ENCODE measurements around the gene UBE2V1. TPM values are rescaled to one million over a fixed set of nuclear protein-coding genes. Genes with fewer than 3 reads are reported as not detected.

UBE2V1 gene
- total RNA-seq, 2 experiments from 2014 or later: 57.3 to 143 TPM

DNA sequence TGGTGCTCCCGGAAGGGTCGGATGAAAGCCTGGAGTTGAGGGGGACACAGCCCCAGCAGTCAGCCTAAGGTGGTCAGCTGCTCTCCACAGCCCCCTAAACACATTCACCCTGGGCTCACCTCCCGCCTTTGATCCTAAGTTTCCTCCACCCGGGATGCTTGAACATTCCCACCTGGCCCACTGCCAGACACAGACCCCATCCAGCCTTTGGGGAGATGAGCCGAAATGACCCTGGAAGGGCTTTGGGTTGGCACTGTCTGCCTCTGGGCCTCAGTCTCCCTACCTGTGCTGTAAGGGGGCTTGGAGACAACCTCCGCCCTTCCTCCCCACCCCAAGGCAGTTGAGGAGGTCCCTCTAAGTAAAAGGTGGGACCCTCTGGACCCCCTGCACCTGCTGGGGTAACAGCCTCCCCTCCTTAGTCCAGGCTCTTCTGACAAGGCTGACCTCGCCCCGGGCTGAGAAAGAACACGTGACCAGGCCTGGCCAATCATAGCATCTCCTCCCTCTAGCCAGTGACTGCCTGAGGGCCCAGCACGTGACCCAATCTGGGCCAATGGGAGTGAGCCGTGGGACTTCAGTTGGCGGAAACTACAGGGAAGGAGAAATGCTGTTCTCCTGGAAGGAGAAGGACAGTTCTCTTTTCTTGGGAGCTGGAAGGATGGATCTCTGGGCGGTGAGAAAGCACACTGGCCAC lies 16.9 kb upstream of the UBE2V1 start:
- no peak overlapping the region for H3K4me2 ChIP-seq (ENCODE audit: low read length)
- H3K36me3 ChIP-seq (ENCODE audit: insufficient read depth, low read length): peaks cover 28% of the 10 kb centered on the region
- no peaks in the 10 kb centered on the region for H4K20me1 ChIP-seq (ENCODE audit: insufficient read depth, low read length)
- no peak overlapping the region for H3K4me3 ChIP-seq (ENCODE audit: low read depth, low read length, poor library complexity, severe bottlenecking)
- no peak for DNase-seq (ENCODE audit: low spot score)
- TF ChIP-seq, protein P1, sequence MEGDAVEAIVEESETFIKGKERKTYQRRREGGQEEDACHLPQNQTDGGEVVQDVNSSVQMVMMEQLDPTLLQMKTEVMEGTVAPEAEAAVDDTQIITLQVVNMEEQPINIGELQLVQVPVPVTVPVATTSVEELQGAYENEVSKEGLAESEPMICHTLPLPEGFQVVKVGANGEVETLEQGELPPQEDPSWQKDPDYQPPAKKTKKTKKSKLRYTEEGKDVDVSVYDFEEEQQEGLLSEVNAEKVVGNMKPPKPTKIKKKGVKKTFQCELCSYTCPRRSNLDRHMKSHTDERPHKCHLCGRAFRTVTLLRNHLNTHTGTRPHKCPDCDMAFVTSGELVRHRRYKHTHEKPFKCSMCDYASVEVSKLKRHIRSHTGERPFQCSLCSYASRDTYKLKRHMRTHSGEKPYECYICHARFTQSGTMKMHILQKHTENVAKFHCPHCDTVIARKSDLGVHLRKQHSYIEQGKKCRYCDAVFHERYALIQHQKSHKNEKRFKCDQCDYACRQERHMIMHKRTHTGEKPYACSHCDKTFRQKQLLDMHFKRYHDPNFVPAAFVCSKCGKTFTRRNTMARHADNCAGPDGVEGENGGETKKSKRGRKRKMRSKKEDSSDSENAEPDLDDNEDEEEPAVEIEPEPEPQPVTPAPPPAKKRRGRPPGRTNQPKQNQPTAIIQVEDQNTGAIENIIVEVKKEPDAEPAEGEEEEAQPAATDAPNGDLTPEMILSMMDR (conservative IDR thresholded peaks at IDR 0.05; ENCODE audit: low read length): no peak
- no peak for TF ChIP-seq EZH2phosphoT487 (IDR thresholded peaks at IDR 0.05; ENCODE audit: borderline replicate concordance, low read depth, low read length)
- ChIA-PET CTCF (ENCODE audit: unreplicated experiment) (no interaction called here), POLR2A (no interaction called here)
- no peak overlapping the region for H2AFZ ChIP-seq (ENCODE audit: low read length)
- no peak overlapping the region for H3K27ac ChIP-seq (ENCODE audit: low read depth, low read length, poor library complexity, severe bottlenecking)
- no peaks in the 10 kb centered on the region for H3K4me1 ChIP-seq (ENCODE audit: insufficient read depth, low read length, poor library complexity, severe bottlenecking)
- BruUV-seq (replicated peaks): no TSS peak
- no peaks in the 10 kb centered on the region for H3K9me3 ChIP-seq (ENCODE audit: low read length)
- no peaks in the 10 kb centered on the region for H3K79me2 ChIP-seq (ENCODE audit: insufficient read depth, low read depth, low read length)
- H3K9me2 ChIP-seq (ENCODE audit: insufficient read depth, low read length): no peaks in the 10 kb centered on the region
- intact Hi-C loops (cut with micrococcal nuclease; ENCODE audit: unreplicated experiment): no loop called here

GRCh38 chr20:50128520-50128905 lies 15.6 kb upstream of the UBE2V1 start:
- Histone ChIP-seq H3K36me3 (ENCODE audit: insufficient read depth, low read length) (peaks cover 30% of the 10 kb centered on the region), H3K27ac (ENCODE audit: low read depth, low read length, poor library complexity, severe bottlenecking) (no peak overlapping the region), H3K4me3 (ENCODE audit: low read depth, low read length, poor library complexity, severe bottlenecking) (no peak overlapping the region), H3K9me3 (ENCODE audit: low read length) (no peaks in the 10 kb centered on the region), H4K20me1 (ENCODE audit: insufficient read depth, low read length) (no peaks in the 10 kb centered on the region), H2AFZ (ENCODE audit: low read length) (no peak overlapping the region), H3K4me2 (ENCODE audit: low read length) (no peak overlapping the region), H3K9me2 (ENCODE audit: insufficient read depth, low read length) (no peaks in the 10 kb centered on the region), H3K4me1 (ENCODE audit: insufficient read depth, low read length, poor library complexity, severe bottlenecking) (no peaks in the 10 kb centered on the region), H3K79me2 (ENCODE audit: insufficient read depth, low read depth, low read length) (no peaks in the 10 kb centered on the region)
- intact Hi-C loops (cut with micrococcal nuclease; ENCODE audit: unreplicated experiment): no loop called here
- no TSS peak for BruUV-seq (replicated peaks)
- TF ChIP-seq, protein P1 (conservative IDR thresholded peaks at IDR 0.05; ENCODE audit: low read length): no peak
- TF ChIP-seq EZH2phosphoT487 (IDR thresholded peaks at IDR 0.05; ENCODE audit: borderline replicate concordance, low read depth, low read length): no peak
- CTCF ChIA-PET (ENCODE audit: unreplicated experiment): interaction anchor here (0.6 kb wide), 1 partner anchor 41 kb away, joined by 3 read pairs; no protein-coding TSS in a partner anchor
- DNase-seq (ENCODE audit: low spot score): no peak
- POLR2A ChIA-PET: no interaction called here
